ENCODE data around the gene TOR2A. TPM values are rescaled to one million over a fixed set of nuclear protein-coding genes. Genes with fewer than 3 reads are reported as not detected.

The TOR2A gene
- polyA plus RNA-seq, 1 donor (not counting 4 experiments of a cell fraction or from before 2014, with no cell fraction given) = 2.3 TPM

DNA sequence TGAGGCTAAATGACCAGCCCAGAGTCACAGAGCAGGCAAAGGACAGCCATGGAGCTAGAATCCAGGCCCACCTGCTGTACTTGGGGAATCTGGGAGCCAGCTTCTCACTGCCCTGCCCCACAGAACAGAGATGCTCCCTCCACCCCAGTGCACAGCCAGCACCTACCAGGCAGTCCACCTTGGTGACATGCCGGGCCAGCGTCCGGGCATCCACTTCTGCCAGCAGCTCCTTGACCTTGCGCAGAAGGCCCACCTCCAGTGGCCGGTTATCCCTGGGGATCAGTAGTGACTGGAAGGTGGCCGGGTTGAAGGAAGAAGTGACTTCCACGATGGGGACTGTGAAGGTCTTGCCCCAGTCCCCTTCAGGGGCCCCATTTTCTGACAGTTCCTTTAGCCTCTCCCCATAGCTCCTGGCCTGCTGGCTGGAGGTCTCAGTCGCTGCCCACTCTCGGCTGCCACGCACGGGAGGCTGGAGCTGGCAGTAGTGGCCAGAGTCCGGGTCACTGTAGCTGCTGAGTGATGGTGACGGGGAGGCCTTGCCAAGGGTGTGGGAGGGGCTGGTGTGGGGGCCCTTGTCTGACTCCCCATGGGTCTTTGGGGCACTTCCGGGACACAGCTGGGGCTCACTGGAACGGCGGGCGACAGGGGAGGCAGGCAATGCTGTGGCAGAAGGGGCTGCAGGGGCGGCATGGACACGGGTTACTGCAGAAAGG is 9.5 kb upstream of the TOR2A start:
- no peaks in the 10 kb centered on the region for H3K27me3 ChIP-seq (ENCODE audit: control insufficient read depth, extremely low read depth, insufficient read depth, low read length)
- H3K9me3 ChIP-seq (ENCODE audit: control insufficient read depth, low read depth, low read length) = no peaks in the 10 kb centered on the region
- H3K4me3 ChIP-seq (ENCODE audit: control insufficient read depth in 2 of 3, extremely low read depth in 1 of 3, insufficient read depth in 2 of 3, low read depth in 1 of 3, low read length in 3 of 3) = no peak overlapping the region
- DNase-seq (ENCODE audit: low read depth, low spot score) (no peak), FAIRE-seq (no peak)
- no peaks in the 10 kb centered on the region for H4K20me1 ChIP-seq (ENCODE audit: control insufficient read depth, extremely low read depth, insufficient read depth, low read length)
- H3K9ac ChIP-seq (ENCODE audit: control insufficient read depth, extremely low read depth, insufficient read depth, low read length) = no peak overlapping the region
- no peaks in the 10 kb centered on the region for H3K36me3 ChIP-seq (ENCODE audit: control insufficient read depth in 2 of 2, extremely low read depth in 1 of 2, insufficient read depth in 2 of 2, low read length in 2 of 2)
- no peaks in the 10 kb centered on the region for H3K9me1 ChIP-seq (ENCODE audit: control insufficient read depth, extremely low read depth, insufficient read depth, low read length)
- no peak overlapping the region for H2AFZ ChIP-seq (ENCODE audit: control insufficient read depth, low read length)
- dilution Hi-C loops (cut with MboI; ENCODE audit: extremely low pct_ligation_motif_present, low sequenced_read_pairs) = no loop called here
- no peaks in the 10 kb centered on the region for H3K79me2 ChIP-seq (ENCODE audit: control insufficient read depth, insufficient read depth, low read length)
- no peak overlapping the region for H3K4me2 ChIP-seq (ENCODE audit: control insufficient read depth, extremely low read depth, insufficient read depth, low read depth, low read length)
- TF ChIP-seq CTCF (optimal IDR thresholded peaks at IDR 0.05 in 1 of 3, IDR thresholded peaks at IDR 0.05 in 1 of 3, conservative IDR thresholded peaks at IDR 0.05 in 1 of 3; ENCODE audit: extremely low read depth in 1 of 3, insufficient read depth in 2 of 3, low read length in 3 of 3) (no peak), EZH2 (IDR thresholded peaks at IDR 0.05; ENCODE audit: low read length) (no peak)
- H3K27ac ChIP-seq (ENCODE audit: control insufficient read depth, insufficient read depth, low read length) = no peak overlapping the region
- peaks cover 13% of the 10 kb centered on the region for H3K4me1 ChIP-seq (ENCODE audit: control insufficient read depth, extremely low read depth, insufficient read depth, low read length)

GRCh38 chr9:127742435-127743088 is 7.5 kb upstream of the TOR2A start:
- Histone ChIP-seq H3K4me3 (ENCODE audit: control insufficient read depth in 2 of 3, extremely low read depth in 1 of 3, insufficient read depth in 2 of 3, low read depth in 1 of 3, low read length in 3 of 3) (no peak overlapping the region), H3K79me2 (ENCODE audit: control insufficient read depth, insufficient read depth, low read length) (no peaks in the 10 kb centered on the region), H4K20me1 (ENCODE audit: control insufficient read depth, extremely low read depth, insufficient read depth, low read length) (no peaks in the 10 kb centered on the region), H3K9me3 (ENCODE audit: control insufficient read depth, low read depth, low read length) (no peaks in the 10 kb centered on the region), H3K9me1 (ENCODE audit: control insufficient read depth, extremely low read depth, insufficient read depth, low read length) (no peaks in the 10 kb centered on the region), H3K27me3 (ENCODE audit: control insufficient read depth, extremely low read depth, insufficient read depth, low read length) (no peaks in the 10 kb centered on the region), H3K4me1 (ENCODE audit: control insufficient read depth, extremely low read depth, insufficient read depth, low read length) (peaks cover 13% of the 10 kb centered on the region), H3K4me2 (ENCODE audit: control insufficient read depth, extremely low read depth, insufficient read depth, low read depth, low read length) (no peak overlapping the region), H3K9ac (ENCODE audit: control insufficient read depth, extremely low read depth, insufficient read depth, low read length) (no peak overlapping the region), H3K36me3 (ENCODE audit: control insufficient read depth in 2 of 2, extremely low read depth in 1 of 2, insufficient read depth in 2 of 2, low read length in 2 of 2) (no peaks in the 10 kb centered on the region), H3K27ac (ENCODE audit: control insufficient read depth, insufficient read depth, low read length) (no peak overlapping the region), H2AFZ (ENCODE audit: control insufficient read depth, low read length) (no peak overlapping the region)
- no peak for DNase-seq (ENCODE audit: low read depth, low spot score)
- dilution Hi-C loops (cut with MboI; ENCODE audit: extremely low pct_ligation_motif_present, low sequenced_read_pairs) = no loop called here
- no peak for TF ChIP-seq EZH2 (IDR thresholded peaks at IDR 0.05; ENCODE audit: low read length)
- no peak for TF ChIP-seq CTCF (optimal IDR thresholded peaks at IDR 0.05 in 1 of 3, IDR thresholded peaks at IDR 0.05 in 1 of 3, conservative IDR thresholded peaks at IDR 0.05 in 1 of 3; ENCODE audit: extremely low read depth in 1 of 3, insufficient read depth in 2 of 3, low read length in 3 of 3)
- no peak for FAIRE-seq
